Stimulated activated CD4-positive, alpha-beta T cell treated with anti-CD3 and anti-CD28 coated beads, Interleukin-1b, Interleukin-23, amount 100 ng/mL, for 4 hours (primary cell): Measurements from ENCODE around the gene LGALS14.
"Not testable (repeated sequence)": the region's sequence is repeated elsewhere in the genome, so short reads cannot be mapped to it uniquely, and the experiment has no call there.

Experiments used
- DNase-seq, 2 donors: peaks; one replicate each; pipeline ENCODE4 v3.0.0-alpha.2; 2020; ENCODE audit warnings: low read depth in 2 of 2

LGALS14 gene, protein sequence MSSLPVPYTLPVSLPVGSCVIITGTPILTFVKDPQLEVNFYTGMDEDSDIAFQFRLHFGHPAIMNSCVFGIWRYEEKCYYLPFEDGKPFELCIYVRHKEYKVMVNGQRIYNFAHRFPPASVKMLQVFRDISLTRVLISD

DNA sequence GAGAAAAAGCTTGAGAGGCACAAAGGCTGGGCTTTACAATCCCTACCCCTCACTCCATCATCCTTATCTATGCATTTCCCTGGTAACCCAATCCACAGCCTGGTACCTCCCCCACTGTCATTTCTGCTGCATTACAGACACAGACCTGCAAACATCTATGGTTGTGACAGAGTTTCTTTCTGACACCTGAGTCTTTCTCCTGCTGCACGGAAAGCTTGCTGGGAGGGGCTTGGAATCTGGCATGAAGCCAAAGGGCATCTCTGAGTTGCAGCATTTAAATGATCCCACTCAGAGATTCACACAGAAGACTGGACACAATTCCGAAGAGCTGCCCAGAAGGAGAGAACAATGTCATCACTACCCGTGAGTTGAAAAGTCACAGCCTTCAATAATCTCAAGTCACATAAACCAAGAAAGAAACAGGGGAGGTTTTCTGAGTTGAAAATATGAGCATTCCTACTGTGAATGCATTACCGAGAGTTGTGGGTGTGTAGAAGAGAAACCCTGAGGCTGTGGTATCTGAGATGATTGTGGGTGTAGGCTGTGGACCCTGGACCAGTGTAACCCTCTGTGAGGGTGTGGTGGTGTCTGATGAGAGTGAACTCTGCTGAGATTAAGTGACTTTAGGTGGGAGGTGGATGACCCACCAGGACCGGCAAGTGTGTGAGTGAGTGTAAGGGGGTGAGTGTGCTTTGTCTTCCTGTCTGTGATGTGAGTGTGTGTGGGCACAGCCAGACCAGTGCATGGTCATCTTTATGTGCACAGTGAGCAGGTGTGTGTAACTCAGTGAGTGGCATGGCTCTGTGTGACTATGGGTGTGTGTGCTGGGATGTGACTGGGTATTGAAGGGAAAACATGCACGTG is at the start of gene LGALS14:
Gene LGALS14 (plus strand): TSS at position 301 of the 864 bp plus-strand sequence. CDS start 48 bp downstream, at position 349.
- DNase-seq = no peak

DNA sequence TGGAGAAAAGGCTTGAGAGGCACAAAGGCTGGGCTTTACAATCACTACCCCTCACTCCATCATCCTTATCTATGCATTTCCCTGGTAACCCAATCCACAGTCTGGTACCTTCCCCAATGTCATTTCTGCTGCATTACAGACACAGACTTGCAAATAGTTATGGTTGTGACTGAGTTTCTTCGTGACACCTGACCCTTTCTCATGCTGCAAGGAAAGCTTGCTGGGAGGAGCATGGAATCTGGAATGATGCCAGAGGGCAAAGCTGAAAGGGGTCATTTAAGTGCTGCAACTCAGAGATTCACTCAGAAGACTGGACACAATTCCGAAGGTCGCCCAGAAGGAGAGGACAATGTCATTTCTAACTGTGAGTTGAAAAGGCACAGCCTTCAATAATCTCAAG is 48.7 kb upstream of the LGALS14 start, which contains the start of gene LGALS16:
Gene LGALS16 (plus strand): TSS at position 301 of the 400 bp plus-strand sequence. CDS start 49 bp downstream, at position 350.
- DNase-seq = no peak

GRCh38 chr19:39659791-39660190 is 44.5 kb upstream of the LGALS14 start:
- DNase-seq = no peak

DNA sequence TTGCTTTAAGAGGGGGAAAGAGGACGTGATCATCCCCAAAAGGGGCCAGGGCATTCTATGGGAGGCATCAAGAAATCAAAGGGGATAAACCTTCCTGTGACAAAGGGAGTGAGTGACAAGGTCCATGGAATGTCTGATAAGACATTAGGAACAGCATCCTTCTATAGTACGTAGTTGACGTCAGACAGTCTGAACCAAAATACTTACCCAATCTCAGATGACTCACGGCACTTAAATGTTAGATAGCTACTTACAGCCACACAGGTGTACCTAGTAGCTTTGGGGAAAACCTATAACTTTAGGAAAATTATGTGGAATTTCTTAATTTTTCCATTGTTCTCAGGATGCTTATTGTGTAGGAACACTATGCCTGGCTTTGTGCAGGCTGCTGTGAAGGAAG is 43.6 kb upstream of the LGALS14 start:
- no peak for DNase-seq

GRCh38 chr19:39661565-39661964 is 42.7 kb upstream of the LGALS14 start:
- no peak for DNase-seq

DNA sequence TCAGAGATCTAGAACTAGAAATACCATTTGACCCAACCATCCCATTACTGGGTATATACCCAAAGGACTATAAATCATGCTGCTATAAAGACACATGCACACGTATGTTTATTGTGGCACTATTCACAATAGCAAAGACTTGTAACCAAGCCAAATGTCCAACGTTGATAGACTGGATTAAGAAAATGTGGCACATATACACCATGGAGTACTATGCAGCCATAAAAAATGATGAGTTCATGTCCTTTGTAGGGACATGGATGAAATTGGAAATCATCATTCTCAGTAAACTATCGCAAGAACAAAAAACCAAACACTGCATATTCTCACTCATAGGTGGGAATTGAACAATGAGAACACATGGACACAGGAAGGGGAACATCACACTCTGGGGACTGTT is 34.4 kb upstream of the LGALS14 start:
- not testable (repeated sequence) for DNase-seq

DNA sequence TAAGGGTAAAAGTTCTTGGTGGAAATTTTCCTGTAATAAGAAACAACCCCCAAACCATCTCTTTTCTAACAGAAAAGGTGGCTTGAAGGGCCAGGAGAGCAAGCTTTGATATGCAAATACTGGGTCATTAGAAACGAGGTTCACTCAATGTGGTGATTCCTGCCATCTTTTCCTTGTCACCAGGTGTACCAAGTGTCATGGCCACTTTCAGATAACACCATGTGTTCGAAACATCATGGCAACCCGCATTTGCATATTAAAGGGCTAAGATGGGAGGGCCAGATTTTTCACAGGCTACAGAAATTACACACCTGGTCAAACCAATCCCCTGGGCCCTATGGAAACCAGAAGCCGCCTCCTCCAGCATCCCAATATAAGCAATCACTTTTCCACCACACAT is 33.3 kb upstream of the LGALS14 start:
- no peak for DNase-seq

- peak in 1 of 2 donors; percentile 47 for DNase-seq
Observed at GRCh38 chr19:39671739-39672363, 32.4 kb upstream of the LGALS14 start.

GRCh38 chr19:39672473-39672872 is 31.8 kb upstream of the LGALS14 start:
- DNase-seq = no peak

DNA sequence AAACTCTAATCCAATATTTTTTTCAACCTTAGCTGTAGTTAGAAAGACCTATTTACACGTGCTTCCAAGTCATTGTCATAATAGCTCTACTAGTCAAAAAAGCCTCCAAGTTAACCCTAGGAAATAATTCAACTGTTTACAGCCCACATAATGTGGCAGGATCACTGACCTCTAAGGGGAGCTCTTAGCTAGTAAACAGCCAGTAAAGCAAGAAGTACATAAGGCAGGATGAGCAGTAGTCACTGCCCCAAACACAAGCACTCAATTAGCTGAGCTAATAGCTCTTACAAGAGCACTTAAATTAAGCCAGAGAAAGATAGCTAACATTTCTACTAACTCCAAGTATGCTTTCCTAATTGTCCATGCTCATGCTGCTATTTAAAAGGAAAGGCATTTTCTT is 30.4 kb upstream of the LGALS14 start:
- DNase-seq = not testable (repeated sequence)

DNA sequence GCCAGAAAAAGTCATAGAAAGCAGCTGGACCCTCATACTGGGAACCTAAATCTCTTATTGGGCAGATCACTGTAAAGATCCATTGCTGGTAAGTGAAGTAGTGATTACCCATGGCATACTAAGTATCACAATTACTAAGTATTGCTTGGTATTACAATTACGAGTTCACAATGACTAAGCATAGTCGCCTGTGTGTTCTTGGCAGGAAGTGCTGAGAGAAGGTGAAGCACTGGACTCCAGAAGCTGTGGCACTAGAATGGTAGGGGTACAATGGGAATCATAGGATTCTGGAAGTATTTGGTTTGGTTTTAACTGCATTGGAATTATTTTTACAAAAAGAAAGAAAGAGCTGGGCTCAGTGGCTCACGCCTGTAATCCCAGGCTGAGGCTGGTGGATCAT is 28.3 kb upstream of the LGALS14 start:
- DNase-seq = no peak

GRCh38 chr19:39677961-39678889 is 26.1 kb upstream of the LGALS14 start:
- DNase-seq = no peak

GRCh38 chr19:39679056-39679790 is 25.1 kb upstream of the LGALS14 start:
- peak in 1 of 2 donors; percentile 24 for DNase-seq

DNA sequence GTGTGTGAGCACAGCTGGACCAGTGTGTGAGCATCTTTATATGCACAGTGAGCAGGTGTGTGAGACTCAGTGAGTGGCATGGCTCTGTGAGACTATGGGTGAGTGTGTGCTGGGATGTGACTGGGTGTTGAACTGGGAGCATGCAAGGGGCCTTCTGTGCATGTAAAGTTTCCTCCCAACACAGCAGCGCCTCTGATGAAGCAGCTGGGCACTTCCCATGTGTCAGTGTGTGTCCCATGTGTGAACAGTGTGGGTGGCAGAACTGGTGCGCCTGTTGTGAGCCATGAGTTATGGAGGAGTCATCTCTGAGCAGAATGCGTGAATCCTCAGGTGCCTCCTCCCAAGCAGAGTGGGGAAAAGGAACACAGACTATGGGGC is 24.5 kb upstream of the LGALS14 start:
- peak in 1 of 2 donors; percentile 32 for DNase-seq

DNA sequence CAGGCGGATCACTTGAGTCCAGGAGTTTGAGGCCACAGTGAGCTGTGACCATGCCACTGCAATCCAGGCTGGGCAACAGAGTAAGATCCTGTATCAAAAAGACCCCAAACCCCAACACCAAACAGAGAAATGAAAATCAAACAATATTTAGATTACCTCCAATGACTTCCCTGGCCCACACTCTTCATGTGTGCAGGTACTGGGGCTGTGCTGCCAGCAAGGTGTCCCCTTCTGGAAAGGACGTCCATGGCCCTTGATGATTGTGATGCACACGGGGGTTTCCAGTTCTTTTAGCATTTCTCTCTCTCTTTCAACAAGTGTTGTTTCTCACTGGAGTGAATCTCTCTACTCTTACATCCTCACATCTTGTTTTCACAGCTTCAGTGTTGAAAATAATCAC is 23.7 kb upstream of the LGALS14 start:
- no peak for DNase-seq

GRCh38 chr19:39681416-39681815 is 22.9 kb upstream of the LGALS14 start:
- DNase-seq = no peak

GRCh38 chr19:39684267-39684666 is 20.0 kb upstream of the LGALS14 start:
- no peak for DNase-seq

GRCh38 chr19:39686739-39687138 is 17.5 kb upstream of the LGALS14 start:
- no peak for DNase-seq

DNA sequence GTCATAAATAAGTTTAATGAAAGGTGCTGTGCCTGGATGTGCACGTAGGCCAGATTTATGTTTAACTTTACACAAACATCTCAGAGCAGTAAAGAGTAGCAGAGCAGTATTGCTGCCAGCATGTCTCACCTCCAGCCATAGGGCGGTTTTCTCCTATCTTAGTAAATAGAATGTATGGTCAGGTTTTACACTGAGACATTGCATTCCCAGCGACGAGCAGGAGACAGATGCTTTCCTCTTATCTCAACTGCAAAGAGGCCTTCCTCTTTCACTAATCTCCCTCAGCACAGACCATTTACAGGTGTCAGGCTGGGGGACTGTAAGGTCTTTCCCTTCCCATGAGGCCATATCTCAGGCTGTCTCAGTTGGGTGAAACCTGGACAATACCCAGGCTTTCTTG is 15.6 kb upstream of the LGALS14 start:
- not testable (repeated sequence) for DNase-seq

DNA sequence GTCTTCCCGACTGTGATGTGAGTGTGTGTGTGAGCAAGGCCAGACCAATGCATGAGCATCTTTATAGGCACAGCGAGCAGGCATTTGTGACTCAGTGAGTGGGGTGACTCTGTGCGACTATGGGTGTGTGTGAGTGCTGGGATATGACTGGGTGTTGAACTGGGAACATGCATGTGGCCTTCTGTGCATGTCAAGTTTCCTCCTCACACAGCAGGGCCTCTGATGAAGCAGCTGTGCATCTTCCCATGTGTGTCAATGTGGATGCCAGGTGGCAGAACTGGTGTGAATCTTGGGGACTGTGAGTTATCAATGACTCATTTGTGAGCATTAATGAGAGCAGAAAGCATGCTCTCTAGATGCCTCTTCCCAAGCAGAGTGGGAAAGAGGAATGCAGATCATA is 12.1 kb upstream of the LGALS14 start:
- no peak for DNase-seq

- DNase-seq = no peak
Observed at GRCh38 chr19:39692822-39693221, 11.5 kb upstream of the LGALS14 start.
